Measurements from ENCODE around the gene TSR1. TPM values are rescaled to one million over a fixed set of nuclear protein-coding genes. Genes with fewer than 3 reads are reported as not detected.

TSR1 gene
- polyA plus RNA-seq, 1 of the 3 experiments (the other 2 are of a cell fraction): 26.7 TPM

DNA sequence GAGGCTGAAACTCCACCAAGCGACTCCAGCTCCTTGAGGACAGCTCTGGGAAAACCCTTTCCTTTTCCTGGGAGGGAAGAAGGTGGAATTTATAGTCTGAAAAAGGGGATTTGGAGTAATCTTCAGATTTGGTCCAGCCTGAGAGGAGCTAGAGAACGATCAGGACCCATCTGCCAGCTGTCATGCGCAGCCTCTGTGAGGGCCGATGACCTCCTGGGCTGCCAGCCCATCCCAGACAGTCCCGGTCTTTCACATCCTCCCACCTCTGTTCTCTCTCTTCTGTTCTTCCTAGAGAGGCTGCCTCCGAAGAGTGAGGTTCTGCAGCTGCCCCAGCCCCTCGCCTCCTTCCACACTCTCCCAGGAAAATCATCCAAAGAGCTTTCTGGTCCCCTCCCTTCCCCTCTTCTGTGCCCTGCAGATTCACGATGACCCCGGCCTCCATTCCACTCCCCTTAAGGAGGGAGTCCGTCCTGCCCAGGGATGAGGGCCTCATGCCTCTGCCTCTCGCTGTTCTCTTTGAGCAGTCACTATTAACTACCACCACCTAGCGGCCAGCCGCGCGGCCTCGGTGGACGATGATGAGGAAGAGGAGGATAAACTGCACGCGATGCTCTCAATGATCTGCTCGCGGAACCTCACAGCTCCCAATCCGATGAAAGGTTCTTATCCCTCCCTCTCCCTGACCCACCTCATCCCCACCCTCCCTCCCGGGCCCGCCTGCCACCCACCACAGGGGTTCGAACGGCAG lies 30.7 kb upstream of the TSR1 start (continued):
- no peak for TF ChIP-seq TEAD4 (IDR thresholded peaks at IDR 0.05; ENCODE audit: borderline replicate concordance, insufficient read depth)

DNA sequence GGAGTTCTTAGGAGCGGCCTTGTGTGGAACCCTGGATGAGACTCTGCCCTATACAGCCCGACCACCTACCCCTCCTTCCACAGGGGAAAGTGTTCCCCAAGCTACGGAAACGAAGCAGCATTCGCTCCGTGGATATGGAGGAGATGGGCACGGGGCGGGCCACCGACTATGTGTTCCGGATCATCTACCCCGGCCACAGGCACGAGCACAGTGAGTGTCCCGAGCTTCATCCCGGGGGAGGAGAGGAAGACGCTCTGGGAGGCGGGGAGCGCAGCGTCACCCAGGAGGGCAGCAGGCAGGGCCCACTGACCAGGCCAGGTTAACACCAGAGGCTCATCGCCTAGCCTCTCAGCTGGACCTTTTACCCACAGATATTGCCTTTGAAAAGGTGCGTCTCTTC lies 28.9 kb upstream of the TSR1 start:
- Histone ChIP-seq H3K27ac (ENCODE audit: low read depth in 2 of 2, low read length in 1 of 2) (no peak overlapping the region), H3K9me3 (no peaks in the 10 kb centered on the region), H2AFZ (ENCODE audit: low read depth) (no peak overlapping the region), H3F3A (replicated peaks; ENCODE audit: insufficient read depth) (no peaks in the 10 kb centered on the region), H3K4me3 (ENCODE audit: low read depth in 2 of 2, low read length in 1 of 2) (no peak overlapping the region), H3K36me3 (replicated peaks in 1 of 2; ENCODE audit: control insufficient read depth in 1 of 2, insufficient read depth in 2 of 2, low read length in 1 of 2) (peaks cover 0 to 62% of the 10 kb centered on the region in 2 experiments), H3K79me2 (ENCODE audit: insufficient read depth) (no peaks in the 10 kb centered on the region), H3K4me2 (no peak overlapping the region), H3K9ac (no peak overlapping the region), H3K4me1 (ENCODE audit: control insufficient read depth in 1 of 2, insufficient read depth in 2 of 2, low read depth in 1 of 2, low read length in 1 of 2) (no peaks in the 10 kb centered on the region; a peak in 1 of 4 replicates), H4K20me1 (ENCODE audit: insufficient read depth) (peaks cover 2% of the 10 kb centered on the region; the same call in 1 of the 2 replicates), H3K27me3 (ENCODE audit: insufficient read depth) (no peaks in the 10 kb centered on the region), H3K9me2 (no peaks in the 10 kb centered on the region)
- no peak for DNase-seq
- TF ChIP-seq, protein P1, sequence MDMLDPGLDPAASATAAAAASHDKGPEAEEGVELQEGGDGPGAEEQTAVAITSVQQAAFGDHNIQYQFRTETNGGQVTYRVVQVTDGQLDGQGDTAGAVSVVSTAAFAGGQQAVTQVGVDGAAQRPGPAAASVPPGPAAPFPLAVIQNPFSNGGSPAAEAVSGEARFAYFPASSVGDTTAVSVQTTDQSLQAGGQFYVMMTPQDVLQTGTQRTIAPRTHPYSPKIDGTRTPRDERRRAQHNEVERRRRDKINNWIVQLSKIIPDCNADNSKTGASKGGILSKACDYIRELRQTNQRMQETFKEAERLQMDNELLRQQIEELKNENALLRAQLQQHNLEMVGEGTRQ (IDR thresholded peaks at IDR 0.05; ENCODE audit: borderline replicate concordance, low read depth, low read length): no peak
- TF ChIP-seq TCF12 (IDR thresholded peaks at IDR 0.05) (no peak), FOSL2 (IDR thresholded peaks at IDR 0.05; ENCODE audit: borderline replicate concordance, low read depth) (no peak), NFIC (IDR thresholded peaks at IDR 0.05; ENCODE audit: borderline replicate concordance) (no peak), JUND (IDR thresholded peaks at IDR 0.05) (no peak), GATA2 (CRISPR knock-in tag; IDR thresholded peaks at IDR 0.05) (no peak), FOXJ3 (CRISPR knock-in tag; IDR thresholded peaks at IDR 0.05) (no peak), GABPA (IDR thresholded peaks at IDR 0.05; ENCODE audit: low read depth) (no peak), EZH2phosphoT487 (IDR thresholded peaks at IDR 0.05; ENCODE audit: borderline replicate concordance, low read depth) (no peak), NRF1 (IDR thresholded peaks at IDR 0.05; ENCODE audit: low read depth, low read length) (no peak), TEAD4 (IDR thresholded peaks at IDR 0.05; ENCODE audit: borderline replicate concordance, insufficient read depth) (no peak)
- TF ChIP-seq, protein P2, sequence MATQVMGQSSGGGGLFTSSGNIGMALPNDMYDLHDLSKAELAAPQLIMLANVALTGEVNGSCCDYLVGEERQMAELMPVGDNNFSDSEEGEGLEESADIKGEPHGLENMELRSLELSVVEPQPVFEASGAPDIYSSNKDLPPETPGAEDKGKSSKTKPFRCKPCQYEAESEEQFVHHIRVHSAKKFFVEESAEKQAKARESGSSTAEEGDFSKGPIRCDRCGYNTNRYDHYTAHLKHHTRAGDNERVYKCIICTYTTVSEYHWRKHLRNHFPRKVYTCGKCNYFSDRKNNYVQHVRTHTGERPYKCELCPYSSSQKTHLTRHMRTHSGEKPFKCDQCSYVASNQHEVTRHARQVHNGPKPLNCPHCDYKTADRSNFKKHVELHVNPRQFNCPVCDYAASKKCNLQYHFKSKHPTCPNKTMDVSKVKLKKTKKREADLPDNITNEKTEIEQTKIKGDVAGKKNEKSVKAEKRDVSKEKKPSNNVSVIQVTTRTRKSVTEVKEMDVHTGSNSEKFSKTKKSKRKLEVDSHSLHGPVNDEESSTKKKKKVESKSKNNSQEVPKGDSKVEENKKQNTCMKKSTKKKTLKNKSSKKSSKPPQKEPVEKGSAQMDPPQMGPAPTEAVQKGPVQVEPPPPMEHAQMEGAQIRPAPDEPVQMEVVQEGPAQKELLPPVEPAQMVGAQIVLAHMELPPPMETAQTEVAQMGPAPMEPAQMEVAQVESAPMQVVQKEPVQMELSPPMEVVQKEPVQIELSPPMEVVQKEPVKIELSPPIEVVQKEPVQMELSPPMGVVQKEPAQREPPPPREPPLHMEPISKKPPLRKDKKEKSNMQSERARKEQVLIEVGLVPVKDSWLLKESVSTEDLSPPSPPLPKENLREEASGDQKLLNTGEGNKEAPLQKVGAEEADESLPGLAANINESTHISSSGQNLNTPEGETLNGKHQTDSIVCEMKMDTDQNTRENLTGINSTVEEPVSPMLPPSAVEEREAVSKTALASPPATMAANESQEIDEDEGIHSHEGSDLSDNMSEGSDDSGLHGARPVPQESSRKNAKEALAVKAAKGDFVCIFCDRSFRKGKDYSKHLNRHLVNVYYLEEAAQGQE (IDR thresholded peaks at IDR 0.05; ENCODE audit: low read depth, low read length): no peak
- TF ChIP-seq, protein P3, sequence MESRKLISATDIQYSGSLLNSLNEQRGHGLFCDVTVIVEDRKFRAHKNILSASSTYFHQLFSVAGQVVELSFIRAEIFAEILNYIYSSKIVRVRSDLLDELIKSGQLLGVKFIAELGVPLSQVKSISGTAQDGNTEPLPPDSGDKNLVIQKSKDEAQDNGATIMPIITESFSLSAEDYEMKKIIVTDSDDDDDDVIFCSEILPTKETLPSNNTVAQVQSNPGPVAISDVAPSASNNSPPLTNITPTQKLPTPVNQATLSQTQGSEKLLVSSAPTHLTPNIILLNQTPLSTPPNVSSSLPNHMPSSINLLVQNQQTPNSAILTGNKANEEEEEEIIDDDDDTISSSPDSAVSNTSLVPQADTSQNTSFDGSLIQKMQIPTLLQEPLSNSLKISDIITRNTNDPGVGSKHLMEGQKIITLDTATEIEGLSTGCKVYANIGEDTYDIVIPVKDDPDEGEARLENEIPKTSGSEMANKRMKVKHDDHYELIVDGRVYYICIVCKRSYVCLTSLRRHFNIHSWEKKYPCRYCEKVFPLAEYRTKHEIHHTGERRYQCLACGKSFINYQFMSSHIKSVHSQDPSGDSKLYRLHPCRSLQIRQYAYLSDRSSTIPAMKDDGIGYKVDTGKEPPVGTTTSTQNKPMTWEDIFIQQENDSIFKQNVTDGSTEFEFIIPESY (IDR thresholded peaks at IDR 0.05; ENCODE audit: borderline replicate concordance, low read depth): no peak
- ChIA-PET POLR2A (no interaction called here), CTCF (interaction anchor here (7.5 to 26.4 kb wide), 3 partner anchors 13 to 44 kb away, joined by 59 to 654 read pairs (median 88); partner anchors contain the start of gene MNT)
- WGBS (ENCODE audit: low lambda C conversion rate): 97% methylated on average over 17 of the region's 20 CpGs

Data from SK-N-SH (cell line).